Progenitor cell of endocrine pancreas (in vitro differentiated cells): ENCODE data around the gene NF2. TPM values are rescaled to one million over a fixed set of nuclear protein-coding genes. Genes with fewer than 3 reads are reported as not detected.
A peak's percentile ranks its signal among the peaks of the same experiment; 100 is the strongest.

Experiments
- DNase-seq: peaks from one replicate; pipeline ENCODE4 v3.0.0; 2021; ENCODE audit warnings: low spot score; ENCODE audit not compliant: unreplicated experiment
- H3K27ac Mint-ChIP-seq: 2 replicates; pipeline ENCODE4 v1.8.0; 2021; ENCODE audit warnings: mild to moderate bottlenecking, moderate library complexity, mixed read lengths
- H3K27me3 Mint-ChIP-seq: 2 replicates; pipeline ENCODE4 v1.8.0; 2021; ENCODE audit warnings: mixed read lengths
- H3K36me3 Mint-ChIP-seq: 2 replicates; pipeline ENCODE4 v1.8.0; 2022; ENCODE audit warnings: mixed read lengths; ENCODE audit not compliant: insufficient read depth
- H3K4me1 Mint-ChIP-seq: 2 replicates; pipeline ENCODE4 v1.8.0; 2021; ENCODE audit warnings: low read depth, mixed read lengths
- H3K4me3 Mint-ChIP-seq: 2 replicates; pipeline ENCODE4 v1.8.0; 2021; ENCODE audit warnings: low read depth, mild to moderate bottlenecking, moderate library complexity, mixed read lengths
- H3K9me3 Mint-ChIP-seq: 2 replicates; pipeline ENCODE4 v1.8.0; 2021; ENCODE audit warnings: low read depth, mixed read lengths
- total RNA-seq: library from RNA; stranded (reverse); gene quantifications from 2 replicates; pipeline ENCODE4 v1.2.1, GENCODE V29; 2021
- TF ChIP-seq, protein P1 (sequence below): fragments of 200-600 bp; sonication (generic); IDR thresholded peaks from one replicate; pipeline ENCODE4 v1.5.0; 2021; ENCODE audit warnings: antibody characterized with exemption, mild to moderate bottlenecking; ENCODE audit not compliant: unreplicated experiment

Gene NF2
- total RNA-seq, 1 donor from 2014 or later, result 37.1 TPM

DNA sequence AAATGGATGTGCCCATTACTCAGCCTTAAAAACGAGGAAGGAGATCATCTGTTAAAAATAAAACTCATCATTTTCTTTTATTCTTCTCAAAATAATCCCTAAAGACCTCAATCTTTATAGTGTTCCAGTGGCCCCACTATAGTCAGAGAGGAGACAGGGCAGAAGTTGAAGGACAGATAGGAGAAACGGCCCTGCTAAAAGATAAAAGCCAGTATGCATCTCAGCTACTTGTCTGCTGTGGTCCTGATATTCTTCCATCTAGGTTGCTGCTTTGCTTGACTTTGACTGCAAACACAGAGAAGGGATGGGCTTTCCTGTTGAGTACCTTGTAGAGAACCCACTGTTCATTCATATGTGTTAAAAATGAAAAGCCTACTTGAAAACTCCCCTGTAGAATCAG, 31.4 kb downstream of the NF2 start:
- TF ChIP-seq, protein P1, sequence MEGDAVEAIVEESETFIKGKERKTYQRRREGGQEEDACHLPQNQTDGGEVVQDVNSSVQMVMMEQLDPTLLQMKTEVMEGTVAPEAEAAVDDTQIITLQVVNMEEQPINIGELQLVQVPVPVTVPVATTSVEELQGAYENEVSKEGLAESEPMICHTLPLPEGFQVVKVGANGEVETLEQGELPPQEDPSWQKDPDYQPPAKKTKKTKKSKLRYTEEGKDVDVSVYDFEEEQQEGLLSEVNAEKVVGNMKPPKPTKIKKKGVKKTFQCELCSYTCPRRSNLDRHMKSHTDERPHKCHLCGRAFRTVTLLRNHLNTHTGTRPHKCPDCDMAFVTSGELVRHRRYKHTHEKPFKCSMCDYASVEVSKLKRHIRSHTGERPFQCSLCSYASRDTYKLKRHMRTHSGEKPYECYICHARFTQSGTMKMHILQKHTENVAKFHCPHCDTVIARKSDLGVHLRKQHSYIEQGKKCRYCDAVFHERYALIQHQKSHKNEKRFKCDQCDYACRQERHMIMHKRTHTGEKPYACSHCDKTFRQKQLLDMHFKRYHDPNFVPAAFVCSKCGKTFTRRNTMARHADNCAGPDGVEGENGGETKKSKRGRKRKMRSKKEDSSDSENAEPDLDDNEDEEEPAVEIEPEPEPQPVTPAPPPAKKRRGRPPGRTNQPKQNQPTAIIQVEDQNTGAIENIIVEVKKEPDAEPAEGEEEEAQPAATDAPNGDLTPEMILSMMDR, result no peak
- no peak for DNase-seq
- H3K27me3 Mint-ChIP-seq, result no peaks in the 10 kb centered on the region
- H3K36me3 Mint-ChIP-seq, result peaks cover 9% of the 10 kb centered on the region
- H3K27ac Mint-ChIP-seq, result no peak overlapping the region
- peaks cover 18% of the 10 kb centered on the region for H3K4me1 Mint-ChIP-seq
- H3K9me3 Mint-ChIP-seq, result no peaks in the 10 kb centered on the region
- H3K4me3 Mint-ChIP-seq, result no peak overlapping the region

DNA sequence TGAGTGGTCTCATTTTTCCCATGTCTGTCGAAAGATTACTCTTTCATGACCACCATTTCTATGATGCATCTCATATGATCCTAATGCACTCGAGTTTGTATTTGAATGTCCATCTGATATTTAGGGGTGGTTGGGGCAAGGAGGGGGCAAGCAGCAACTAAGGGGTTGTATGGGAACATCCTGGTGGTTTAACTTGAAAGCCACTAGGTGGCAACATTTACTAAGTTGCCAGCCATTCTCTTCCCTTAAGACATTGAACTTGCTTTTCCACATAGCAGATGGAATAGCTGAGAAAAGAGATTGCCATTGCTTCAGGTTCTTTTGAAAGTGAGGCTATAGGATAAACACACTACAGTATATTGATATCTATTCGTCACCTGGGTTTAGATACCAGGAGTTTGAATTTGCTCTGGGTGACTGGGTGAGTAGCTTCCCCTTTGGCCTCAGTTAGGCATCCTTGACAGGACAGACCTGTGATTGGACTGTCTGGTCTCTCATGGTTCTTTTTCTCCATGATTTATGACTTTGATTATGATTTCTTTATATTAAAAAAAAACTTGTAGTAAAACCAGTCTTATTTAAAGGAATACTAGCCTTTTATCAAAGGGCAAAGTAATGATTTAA, 32.4 kb downstream of the NF2 start:
- Mint-ChIP-seq H3K4me1 (peaks cover 10% of the 10 kb centered on the region), H3K36me3 (peaks cover 9% of the 10 kb centered on the region), H3K9me3 (no peaks in the 10 kb centered on the region), H3K27me3 (no peaks in the 10 kb centered on the region), H3K27ac (no peak overlapping the region), H3K4me3 (no peak overlapping the region)
- TF ChIP-seq, protein P1, result peak; percentile 74
- DNase-seq, result no peak

- no peak overlapping the region for H3K4me3 Mint-ChIP-seq
- no peak overlapping the region for H3K27ac Mint-ChIP-seq
- no peak for DNase-seq
- TF ChIP-seq, protein P1, result no peak
- no peaks in the 10 kb centered on the region for H3K27me3 Mint-ChIP-seq
- peaks cover 9% of the 10 kb centered on the region for H3K36me3 Mint-ChIP-seq
- no peaks in the 10 kb centered on the region for H3K9me3 Mint-ChIP-seq
- H3K4me1 Mint-ChIP-seq, result peaks cover 3% of the 10 kb centered on the region
Observed at GRCh38 chr22:29636751-29637150, 33.3 kb downstream of the NF2 start.

GRCh38 chr22:29637181-29637580, 33.7 kb downstream of the NF2 start:
- TF ChIP-seq, protein P1, result no peak
- Mint-ChIP-seq H3K27ac (no peak overlapping the region), H3K4me1 (peaks cover under 1% of the 10 kb centered on the region), H3K27me3 (no peaks in the 10 kb centered on the region), H3K36me3 (peaks cover 12% of the 10 kb centered on the region), H3K9me3 (no peaks in the 10 kb centered on the region), H3K4me3 (no peak overlapping the region)
- no peak for DNase-seq

DNA sequence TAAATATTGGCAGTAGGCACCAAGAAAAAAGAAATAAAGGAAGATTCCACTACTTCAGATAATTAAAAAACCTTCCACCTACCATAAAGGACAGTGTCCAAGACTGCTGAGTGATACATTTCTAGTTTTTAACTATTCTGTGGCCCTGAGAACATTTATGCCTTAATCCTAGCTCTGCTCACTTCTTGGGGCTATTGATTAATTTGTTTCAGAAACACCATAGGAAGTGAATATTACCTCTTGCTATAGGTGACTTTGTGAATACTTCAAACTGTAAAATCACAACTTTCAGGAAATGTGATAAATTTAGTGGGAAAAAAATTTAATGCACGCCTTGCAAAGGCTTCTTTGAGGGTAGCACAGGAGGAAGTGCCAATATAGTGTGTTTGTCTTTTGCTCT, 35.2 kb downstream of the NF2 start:
- DNase-seq, result no peak
- H3K27me3 Mint-ChIP-seq, result no peaks in the 10 kb centered on the region
- H3K4me3 Mint-ChIP-seq, result no peak overlapping the region
- peaks cover 22% of the 10 kb centered on the region for H3K36me3 Mint-ChIP-seq
- no peak overlapping the region for H3K27ac Mint-ChIP-seq
- TF ChIP-seq, protein P1, result no peak
- H3K9me3 Mint-ChIP-seq, result no peaks in the 10 kb centered on the region
- no peaks in the 10 kb centered on the region for H3K4me1 Mint-ChIP-seq
